HepG2 (cell line): Measurements from ENCODE around the gene SSC5D. TPM values are rescaled to one million over a fixed set of nuclear protein-coding genes. Genes with fewer than 3 reads are reported as not detected.

Experiments
- ATAC-seq: fragments of 200-7000 bp; cut with Tn5 transposase; 3 replicates; pipeline ENCODE4 v1.9.1; 2020; ENCODE audit warnings: mild to moderate bottlenecking, moderate library complexity
- BruUV-seq: library from RNA; stranded (reverse); fragments of 400-500 nt; replicated peaks from 2 replicates; lab custom pipeline; 2021; lab: Mats Ljungman, UMichigan
- CTCF ChIA-PET: fragments of 300-600 bp; formaldehyde crosslinking; extraction: SDS; loops from one replicate; lab custom pipeline; 2021; ENCODE audit warnings: low total read pairs, inconsistent platforms, low intra/inter-chr PET ratio; lab: Yijun Ruan, JAX
- POLR2A ChIA-PET: fragments of 350-600 bp; sonication (Branson Sonifier 250); formaldehyde crosslinking; loops from one replicate; lab custom pipeline; 2020; ENCODE audit warnings: antibody characterized with exemption, inconsistent platforms; lab: Yijun Ruan, JAX
- DNase-seq: peaks from one replicate; pipeline ENCODE4 v3.0.0-alpha.2; 2015; ENCODE audit warnings: low spot score
- FAIRE-seq: peaks from 3 replicates; lab custom pipeline; 2011; peaks lifted over from hg19 to GRCh38; lab: Jason Lieb, UNC
- H2AFZ ChIP-seq: one replicate; pipeline ENCODE4 v1.6.1; 2011; ENCODE audit warnings: low read length, inconsistent platforms
- H3K27ac ChIP-seq: fragments of 300-600 bp; 3 replicates; pipeline ENCODE4 v1.8.0; 2011; ENCODE audit warnings: mixed run types, mild to moderate bottlenecking, mixed read lengths, low read length, inconsistent platforms; ENCODE audit not compliant: insufficient read depth; ENCODE audit errors: extremely low read length
- H3K27me3 ChIP-seq, 2 experiments: fragments of 200-600 bp in 1 of 2; 2 replicates in 1 of 2; 3 replicates in 1 of 2; pipeline versions ENCODE4 v1.6.0 to v1.8.0; 2011; ENCODE audit warnings: low read length in 2 of 2, mild to moderate bottlenecking in 2 of 2, moderate library complexity in 2 of 2, inconsistent platforms in 1 of 2; ENCODE audit not compliant: insufficient read depth in 2 of 2, control insufficient read depth in 1 of 2
- H3K36me3 ChIP-seq, 2 experiments: fragments of 200-600 bp in 1 of 2; replicated peaks in 1 of 2; 2 replicates in 1 of 2; 3 replicates in 1 of 2; pipeline versions ENCODE4 v1.5.1 to v1.8.0; 2011; ENCODE audit warnings: low read length in 2 of 2, inconsistent platforms in 1 of 2; ENCODE audit not compliant: insufficient read depth in 2 of 2, control insufficient read depth in 1 of 2
- H3K4me1 ChIP-seq: 2 replicates; pipeline ENCODE4 v1.5.1; 2012; ENCODE audit warnings: low read length, inconsistent platforms; ENCODE audit not compliant: insufficient read depth
- H3K4me2 ChIP-seq: 2 replicates; pipeline ENCODE4 v1.6.0; 2011; ENCODE audit warnings: low read depth, low read length, inconsistent platforms
- H3K4me3 ChIP-seq, 3 experiments: fragments of 200-600 bp in 1 of 3; sonication (generic), shearing (Covaris generic) in 1 of 3; replicated peaks in 1 of 3; 2 replicates each; pipeline ENCODE4 v1.5.1; 2011 to 2016; ENCODE audit warnings: low read length in 3 of 3, inconsistent platforms in 2 of 3, low read depth in 2 of 3, mild to moderate bottlenecking in 2 of 3, control low read depth in 1 of 3, mixed read lengths in 1 of 3; ENCODE audit not compliant: insufficient read depth in 1 of 3
- H3K79me2 ChIP-seq: one replicate; pipeline ENCODE4 v1.6.1; 2011; ENCODE audit warnings: low read length, inconsistent platforms; ENCODE audit not compliant: insufficient read depth
- H3K9ac ChIP-seq: 2 replicates; pipeline ENCODE4 v1.6.0; 2011; ENCODE audit warnings: mild to moderate bottlenecking, low read depth, low read length, inconsistent platforms; ENCODE audit not compliant: insufficient read depth
- H3K9me3 ChIP-seq: 2 replicates; pipeline ENCODE4 v1.5.1; 2012; ENCODE audit warnings: mild to moderate bottlenecking, low read length
- H4K20me1 ChIP-seq: 2 replicates; pipeline ENCODE4 v1.6.0; 2011; ENCODE audit warnings: inconsistent platforms, mild to moderate bottlenecking, low read length, moderate library complexity; ENCODE audit not compliant: insufficient read depth
- BORCS8-MEF2B ChIP-seq: sonication (generic); formaldehyde crosslinking; IDR thresholded peaks from 2 replicates; pipeline ENCODE4 v1.8.0; 2022; ENCODE audit warnings: mild to moderate bottlenecking, missing genetic modification reagents
- CHD2 ChIP-seq: IDR thresholded peaks from 2 replicates; pipeline ENCODE4 v1.6.1; 2011; ENCODE audit warnings: low read depth, low read length, improper control_type of control experiment
- EZH2 ChIP-seq: conservative IDR thresholded peaks from 2 replicates; pipeline ENCODE4 v1.6.1; 2012; ENCODE audit warnings: mild to moderate bottlenecking, low read depth, low read length, moderate library complexity
- JUND ChIP-seq: sonication (generic); formaldehyde crosslinking; IDR thresholded peaks from 2 replicates; pipeline ENCODE4 v1.8.0; 2022; ENCODE audit warnings: mild to moderate bottlenecking, missing genetic modification reagents
- NCOA5 ChIP-seq: sonication (generic); formaldehyde crosslinking; IDR thresholded peaks from 2 replicates; pipeline ENCODE4 v1.4.0; 2020; ENCODE audit warnings: missing genetic modification reagents
- SOX13 ChIP-seq, 3 experiments: fragments of 450-650 bp in 1 of 3; sonication (generic) in 1 of 3; formaldehyde crosslinking in 1 of 3; IDR thresholded peaks in 2 of 3; conservative IDR thresholded peaks in 1 of 3; 2 replicates each; pipeline versions ENCODE4 v1.5.0 to v1.6.1; 2016 to 2020; ENCODE audit warnings: antibody characterized with exemption in 1 of 3, mild to moderate bottlenecking in 1 of 3, missing compliant biosample characterization in 1 of 3, missing genetic modification reagents in 1 of 3, moderate library complexity in 1 of 3
- ZNF253 ChIP-seq: sonication (generic); formaldehyde crosslinking; IDR thresholded peaks from 2 replicates; pipeline ENCODE4 v1.8.0; 2022; ENCODE audit warnings: mild to moderate bottlenecking, missing genetic modification reagents, borderline replicate concordance
- ZNF263 ChIP-seq: sonication (generic); formaldehyde crosslinking; IDR thresholded peaks from 2 replicates; pipeline ENCODE4 v1.4.0; 2020; ENCODE audit warnings: missing genetic modification reagents
- ZNF598 ChIP-seq: sonication (generic); formaldehyde crosslinking; IDR thresholded peaks from 2 replicates; pipeline ENCODE4 v1.5.1; 2020; ENCODE audit warnings: mild to moderate bottlenecking, missing genetic modification reagents, borderline replicate concordance
- WGBS: methylation state at CpG from one replicate; pipeline ENCODE4 v1.1.6; 2017; ENCODE audit warnings: low lambda C conversion rate; 5-methylcytosine and 5-hydroxymethylcytosine counted together
- in situ Hi-C: cut with HindIII; loops from 2 replicates; pipeline ENCODE4 v1.10.0; 2017; ENCODE audit warnings: low pct_unique_long_range_greater_than_20kb; ENCODE audit not compliant: extremely low pct_ligation_motif_present
- intact Hi-C: fragments of 100-400 bp; cut with micrococcal nuclease; formaldehyde crosslinking; loops from one replicate; pipeline ENCODE4 v1.10.0; 2022; ENCODE audit not compliant: unreplicated experiment
- polyA plus RNA-seq, 8 experiments: library from polyadenylated mRNA; depleted of rRNA in 3 of 8; stranded (reverse) in 7 of 8; unstranded in 1 of 8; fragments of >200 nt; fragmentation: Illumina TruSeq in 4 of 8; extraction: Trizol in 4 of 8; gene quantifications; 2 replicates each; pipeline versions ENCODE4 v1.2.1 to v1.2.3, GENCODE V29; 2011 to 2016; ENCODE audit warnings: low read depth in 4 of 8, missing spikeins in 1 of 8, mixed read lengths in 1 of 8; ENCODE audit not compliant: insufficient read depth in 1 of 8
- total RNA-seq, 5 experiments: library from RNA; depleted of rRNA; stranded (reverse); fragments of >200 nt; fragmentation: Illumina TruSeq; extraction: Trizol; gene quantifications; 2 replicates each; pipeline ENCODE4 v1.2.3, GENCODE V29; 2016; ENCODE audit warnings: low read depth in 1 of 5
- TF ChIP-seq, protein P1 (sequence below): sonication (generic); formaldehyde crosslinking; IDR thresholded peaks from 2 replicates; pipeline ENCODE4 v1.4.0; 2020; ENCODE audit warnings: low read depth, missing genetic modification reagents
- TF ChIP-seq, protein P2 (sequence below): sonication (generic); formaldehyde crosslinking; IDR thresholded peaks from 2 replicates; pipeline ENCODE4 v1.4.0; 2020; ENCODE audit warnings: mild to moderate bottlenecking, missing genetic modification reagents
- TF ChIP-seq, protein P3 (sequence below): sonication (generic); formaldehyde crosslinking; IDR thresholded peaks from 2 replicates; pipeline ENCODE4 v1.4.0; 2020; ENCODE audit warnings: missing genetic modification reagents

SSC5D gene
- total and polyA plus RNA-seq, 2 of the 13 experiments (the other 11 are each of a cell fraction or from before 2014, with no cell fraction given), result not detected

DNA sequence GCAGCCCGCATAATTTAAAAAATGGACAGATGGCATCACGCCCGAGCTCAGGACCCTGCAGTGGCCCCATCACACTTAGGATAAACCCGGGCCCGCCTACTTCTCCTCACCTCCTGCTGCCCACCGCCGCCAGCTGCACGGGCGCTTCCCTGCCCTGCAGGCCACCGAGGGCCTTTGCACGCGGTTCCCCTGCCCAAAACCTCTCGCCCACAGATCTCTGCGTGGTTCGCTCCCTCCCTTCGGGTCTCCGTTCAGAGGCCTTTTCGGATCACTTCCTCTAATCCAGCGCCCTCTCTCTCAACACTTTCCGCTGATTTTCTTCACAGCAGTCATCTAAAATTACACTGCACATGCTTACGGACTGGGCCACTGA is 46.9 kb upstream of the SSC5D start (continued):
- TF ChIP-seq, protein P1, sequence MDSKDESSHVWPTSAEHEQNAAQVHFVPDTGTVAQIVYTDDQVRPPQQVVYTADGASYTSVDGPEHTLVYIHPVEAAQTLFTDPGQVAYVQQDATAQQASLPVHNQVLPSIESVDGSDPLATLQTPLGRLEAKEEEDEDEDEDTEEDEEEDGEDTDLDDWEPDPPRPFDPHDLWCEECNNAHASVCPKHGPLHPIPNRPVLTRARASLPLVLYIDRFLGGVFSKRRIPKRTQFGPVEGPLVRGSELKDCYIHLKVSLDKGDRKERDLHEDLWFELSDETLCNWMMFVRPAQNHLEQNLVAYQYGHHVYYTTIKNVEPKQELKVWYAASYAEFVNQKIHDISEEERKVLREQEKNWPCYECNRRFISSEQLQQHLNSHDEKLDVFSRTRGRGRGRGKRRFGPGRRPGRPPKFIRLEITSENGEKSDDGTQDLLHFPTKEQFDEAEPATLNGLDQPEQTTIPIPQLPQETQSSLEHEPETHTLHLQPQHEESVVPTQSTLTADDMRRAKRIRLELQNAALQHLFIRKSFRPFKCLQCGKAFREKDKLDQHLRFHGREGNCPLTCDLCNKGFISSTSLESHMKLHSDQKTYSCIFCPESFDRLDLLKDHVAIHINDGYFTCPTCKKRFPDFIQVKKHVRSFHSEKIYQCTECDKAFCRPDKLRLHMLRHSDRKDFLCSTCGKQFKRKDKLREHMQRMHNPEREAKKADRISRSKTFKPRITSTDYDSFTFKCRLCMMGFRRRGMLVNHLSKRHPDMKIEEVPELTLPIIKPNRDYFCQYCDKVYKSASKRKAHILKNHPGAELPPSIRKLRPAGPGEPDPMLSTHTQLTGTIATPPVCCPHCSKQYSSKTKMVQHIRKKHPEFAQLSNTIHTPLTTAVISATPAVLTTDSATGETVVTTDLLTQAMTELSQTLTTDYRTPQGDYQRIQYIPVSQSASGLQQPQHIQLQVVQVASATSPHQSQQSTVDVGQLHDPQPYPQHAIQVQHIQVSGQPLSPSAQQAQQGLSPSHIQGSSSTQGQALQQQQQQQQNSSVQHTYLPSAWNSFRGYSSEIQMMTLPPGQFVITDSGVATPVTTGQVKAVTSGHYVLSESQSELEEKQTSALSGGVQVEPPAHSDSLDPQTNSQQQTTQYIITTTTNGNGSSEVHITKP (CRISPR knock-in tag), result no peak
- TF ChIP-seq NCOA5 (CRISPR knock-in tag) (no peak), ZNF253 (CRISPR knock-in tag) (no peak), ZNF598 (CRISPR knock-in tag) (no peak), CHD2 (no peak), JUND (no peak), SOX13 (IDR thresholded peaks at IDR 0.05) (no peak), SOX13 (CRISPR knock-in tag; conservative IDR thresholded peaks at IDR 0.05 in 1 of 2, IDR thresholded peaks at IDR 0.05 in 1 of 2) (no peak), BORCS8-MEF2B (CRISPR knock-in tag) (no peak)

DNA sequence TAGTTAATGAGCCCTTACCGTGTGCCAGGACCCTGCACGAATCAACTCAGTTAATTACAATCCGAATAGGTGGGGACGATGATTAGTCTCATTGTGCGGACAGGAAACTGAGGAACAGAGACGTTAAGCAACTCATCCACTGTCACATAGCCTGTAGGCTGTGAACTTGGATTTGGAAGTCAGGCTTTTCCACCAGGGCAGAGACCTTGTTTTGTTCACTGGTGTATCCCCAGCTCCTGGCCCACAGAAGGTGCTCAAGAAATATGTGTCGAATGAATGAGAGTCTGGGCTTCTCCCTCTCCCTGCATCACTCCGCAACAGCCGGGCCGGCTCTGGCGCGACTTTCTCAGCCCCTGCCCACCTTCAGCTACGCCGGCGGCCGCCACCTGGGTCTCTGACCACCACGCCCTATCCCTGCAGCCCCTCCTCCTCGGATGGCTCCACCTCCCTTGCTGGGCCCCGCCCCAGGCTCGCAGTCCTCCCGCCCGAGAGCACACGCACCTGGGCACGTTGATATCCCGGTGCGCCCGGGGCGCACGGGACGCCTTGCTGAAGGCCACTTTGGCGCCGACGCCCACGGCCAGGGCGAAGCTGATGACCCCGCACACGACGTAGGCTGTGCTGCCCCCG is 46.4 kb upstream of the SSC5D start:
- Histone ChIP-seq H3K4me1 (no peaks in the 10 kb centered on the region), H3K27me3 (peaks cover 6 to 48% of the 10 kb centered on the region in 2 experiments; a peak in 4 of 5 replicates), H3K79me2 (no peaks in the 10 kb centered on the region), H2AFZ (no peak overlapping the region), H4K20me1 (peaks cover 4% of the 10 kb centered on the region; the same call in 1 of the 2 replicates), H3K9ac (no peak overlapping the region), H3K9me3 (no peaks in the 10 kb centered on the region), H3K27ac (no peak overlapping the region), H3K4me3 (no peak overlapping the region; a peak in 1 of 6 replicates), H3K36me3 (no peaks in the 10 kb centered on the region), H3K4me2 (no peak overlapping the region)
- FAIRE-seq (no peak), ATAC-seq (no peak), DNase-seq (no peak)
- POLR2A ChIA-PET, result no interaction called here
- in situ Hi-C loops, result no loop called here
- BruUV-seq, result no TSS peak
- WGBS, result 19% methylated on average over 17 of the region's 39 CpGs
- intact Hi-C loops, result no loop called here
- TF ChIP-seq, protein P2, sequence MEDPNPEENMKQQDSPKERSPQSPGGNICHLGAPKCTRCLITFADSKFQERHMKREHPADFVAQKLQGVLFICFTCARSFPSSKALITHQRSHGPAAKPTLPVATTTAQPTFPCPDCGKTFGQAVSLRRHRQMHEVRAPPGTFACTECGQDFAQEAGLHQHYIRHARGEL (CRISPR knock-in tag), result no peak
- peak; percentile 69; the same call in 1 of the 2 replicates for TF ChIP-seq EZH2
- peak; percentile 40; the same call in 1 of the 2 replicates for TF ChIP-seq ZNF263 (CRISPR knock-in tag)
- TF ChIP-seq, protein P3, sequence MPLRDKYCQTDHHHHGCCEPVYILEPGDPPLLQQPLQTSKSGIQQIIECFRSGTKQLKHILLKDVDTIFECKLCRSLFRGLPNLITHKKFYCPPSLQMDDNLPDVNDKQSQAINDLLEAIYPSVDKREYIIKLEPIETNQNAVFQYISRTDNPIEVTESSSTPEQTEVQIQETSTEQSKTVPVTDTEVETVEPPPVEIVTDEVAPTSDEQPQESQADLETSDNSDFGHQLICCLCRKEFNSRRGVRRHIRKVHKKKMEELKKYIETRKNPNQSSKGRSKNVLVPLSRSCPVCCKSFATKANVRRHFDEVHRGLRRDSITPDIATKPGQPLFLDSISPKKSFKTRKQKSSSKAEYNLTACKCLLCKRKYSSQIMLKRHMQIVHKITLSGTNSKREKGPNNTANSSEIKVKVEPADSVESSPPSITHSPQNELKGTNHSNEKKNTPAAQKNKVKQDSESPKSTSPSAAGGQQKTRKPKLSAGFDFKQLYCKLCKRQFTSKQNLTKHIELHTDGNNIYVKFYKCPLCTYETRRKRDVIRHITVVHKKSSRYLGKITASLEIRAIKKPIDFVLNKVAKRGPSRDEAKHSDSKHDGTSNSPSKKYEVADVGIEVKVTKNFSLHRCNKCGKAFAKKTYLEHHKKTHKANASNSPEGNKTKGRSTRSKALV, result peak; percentile 80
- CTCF ChIA-PET, result no interaction called here
